Measurements from ENCODE around the gene CTXN1.

CTXN1 gene

DNA sequence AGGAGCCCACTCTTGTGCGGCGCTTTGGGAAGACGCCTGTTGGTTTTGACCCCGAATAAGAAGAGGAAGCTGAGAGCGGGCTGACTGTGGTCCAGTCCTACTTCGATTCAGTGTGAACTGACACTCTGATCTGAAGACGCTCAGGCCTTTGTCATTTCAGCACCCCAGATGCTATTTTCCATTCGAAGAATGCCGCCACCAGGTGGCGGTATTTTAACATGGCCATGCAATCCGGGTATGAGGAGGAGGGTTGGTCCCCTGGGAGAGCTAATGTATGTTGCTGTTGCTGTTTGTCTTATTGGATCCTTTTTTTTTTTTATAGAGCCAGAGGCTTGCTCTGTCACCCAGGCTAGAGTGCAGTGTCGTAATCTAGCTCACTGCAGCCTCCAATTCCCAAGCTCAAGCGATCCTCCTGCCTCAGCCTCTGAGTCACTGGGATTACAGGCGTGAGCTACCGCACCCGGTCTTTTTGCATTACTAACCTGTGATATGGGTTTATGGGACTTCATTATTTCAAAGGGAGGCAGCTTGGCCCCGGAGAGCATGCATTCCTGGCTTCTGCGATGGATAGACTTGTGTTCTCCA lies 18.3 kb upstream of the CTXN1 start:
- no peaks in the 10 kb centered on the region for H3K9me2 ChIP-seq (replicated peaks; ENCODE audit: control insufficient read depth, low read length)
- H3K4me1 ChIP-seq (ENCODE audit: control insufficient read depth, low read length): peaks cover 22% of the 10 kb centered on the region
- H3K27ac ChIP-seq (ENCODE audit: low read depth, low read length): peak overlapping the region; percentile 68
- peaks cover 52% of the 10 kb centered on the region for H3K79me2 ChIP-seq (ENCODE audit: control insufficient read depth, low read length)
- peak overlapping the region; percentile 98 for H3K4me3 ChIP-seq (ENCODE audit: low read length)
- H3K9me3 ChIP-seq (ENCODE audit: control insufficient read depth, insufficient read depth, low read length): no peaks in the 10 kb centered on the region
- H3F3A ChIP-seq (ENCODE audit: control insufficient read depth, insufficient read depth): no peaks in the 10 kb centered on the region; the same call in 1 of the 2 replicates
- TF ChIP-seq, protein P1, sequence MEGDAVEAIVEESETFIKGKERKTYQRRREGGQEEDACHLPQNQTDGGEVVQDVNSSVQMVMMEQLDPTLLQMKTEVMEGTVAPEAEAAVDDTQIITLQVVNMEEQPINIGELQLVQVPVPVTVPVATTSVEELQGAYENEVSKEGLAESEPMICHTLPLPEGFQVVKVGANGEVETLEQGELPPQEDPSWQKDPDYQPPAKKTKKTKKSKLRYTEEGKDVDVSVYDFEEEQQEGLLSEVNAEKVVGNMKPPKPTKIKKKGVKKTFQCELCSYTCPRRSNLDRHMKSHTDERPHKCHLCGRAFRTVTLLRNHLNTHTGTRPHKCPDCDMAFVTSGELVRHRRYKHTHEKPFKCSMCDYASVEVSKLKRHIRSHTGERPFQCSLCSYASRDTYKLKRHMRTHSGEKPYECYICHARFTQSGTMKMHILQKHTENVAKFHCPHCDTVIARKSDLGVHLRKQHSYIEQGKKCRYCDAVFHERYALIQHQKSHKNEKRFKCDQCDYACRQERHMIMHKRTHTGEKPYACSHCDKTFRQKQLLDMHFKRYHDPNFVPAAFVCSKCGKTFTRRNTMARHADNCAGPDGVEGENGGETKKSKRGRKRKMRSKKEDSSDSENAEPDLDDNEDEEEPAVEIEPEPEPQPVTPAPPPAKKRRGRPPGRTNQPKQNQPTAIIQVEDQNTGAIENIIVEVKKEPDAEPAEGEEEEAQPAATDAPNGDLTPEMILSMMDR (IDR thresholded peaks at IDR 0.05; ENCODE audit: low read depth, low read length, poor library complexity, severe bottlenecking): peak; percentile 95
- no peak for TF ChIP-seq EZH2phosphoT487 (IDR thresholded peaks at IDR 0.05; ENCODE audit: borderline replicate concordance, low read length)
- peaks cover 29% of the 10 kb centered on the region for H3K36me3 ChIP-seq (ENCODE audit: control insufficient read depth, low read length)
- peak overlapping the region; percentile 99 for H3K4me2 ChIP-seq (ENCODE audit: low read length)
- H4K20me1 ChIP-seq (ENCODE audit: control insufficient read depth, insufficient read depth, low read depth, low read length): peaks cover 4% of the 10 kb centered on the region; the same call in 1 of the 2 replicates
- no peaks in the 10 kb centered on the region for H3K27me3 ChIP-seq (ENCODE audit: control insufficient read depth, low read length)

DNA sequence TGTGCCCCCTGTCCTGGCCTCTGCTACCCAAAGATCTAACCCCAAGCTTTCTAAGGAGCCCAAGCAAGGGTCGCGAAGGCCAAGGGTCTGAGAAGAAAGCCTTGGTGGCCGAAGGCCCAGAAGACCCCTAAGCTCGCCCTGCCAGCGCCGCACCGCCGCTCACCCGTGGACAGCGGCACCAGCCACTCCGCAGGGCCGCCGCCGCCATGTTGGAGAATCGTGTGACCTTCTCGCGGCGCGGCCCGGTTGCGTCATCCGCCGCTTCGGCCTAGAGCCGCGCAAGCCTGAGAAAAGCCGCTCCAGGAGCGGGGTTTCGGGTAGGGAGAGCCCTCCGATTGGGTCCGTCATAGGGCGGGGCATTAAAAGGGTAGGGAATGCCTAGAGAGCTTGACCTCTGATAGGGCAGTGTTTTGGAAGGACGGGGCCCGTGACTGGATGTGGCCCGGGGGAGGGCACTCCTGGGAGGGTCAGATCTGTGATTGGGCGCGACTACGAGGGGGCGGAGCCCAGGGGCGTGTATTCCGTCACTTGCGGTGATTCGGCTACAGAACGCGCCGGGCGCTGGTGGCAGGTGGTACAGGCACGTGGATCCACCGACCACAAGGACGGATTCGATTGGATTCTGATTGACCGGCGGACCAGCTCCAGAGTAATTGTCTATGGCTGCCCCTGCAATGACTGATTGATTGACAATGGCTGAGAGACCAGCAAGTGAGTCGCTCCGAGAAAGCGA lies 17.7 kb upstream of the CTXN1 start, which contains the start of gene TIMM44:
TSS of gene TIMM44 (minus strand) at position 223 of the 733 bp plus-strand sequence. CDS start at position 208, 15 bp downstream.
- Histone ChIP-seq H3K9me2 (replicated peaks; ENCODE audit: control insufficient read depth, low read length) (no peaks in the 10 kb centered on the region), H3K79me2 (ENCODE audit: control insufficient read depth, low read length) (peaks cover 57% of the 10 kb centered on the region), H3K36me3 (ENCODE audit: control insufficient read depth, low read length) (peaks cover 33% of the 10 kb centered on the region), H3K4me2 (ENCODE audit: low read length) (peak within 1 kb of the TSS; percentile 99), H4K20me1 (ENCODE audit: control insufficient read depth, insufficient read depth, low read depth, low read length) (peaks cover 4% of the 10 kb centered on the region; the same call in 1 of the 2 replicates), H3K9me3 (ENCODE audit: control insufficient read depth, insufficient read depth, low read length) (no peaks in the 10 kb centered on the region), H3F3A (ENCODE audit: control insufficient read depth, insufficient read depth) (no peaks in the 10 kb centered on the region; the same call in 1 of the 2 replicates), H3K4me1 (ENCODE audit: control insufficient read depth, low read length) (peaks cover 22% of the 10 kb centered on the region), H3K27me3 (ENCODE audit: control insufficient read depth, low read length) (no peaks in the 10 kb centered on the region), H3K27ac (ENCODE audit: low read depth, low read length) (peak within 1 kb of the TSS; percentile 69), H3K4me3 (ENCODE audit: low read length) (peak within 1 kb of the TSS; percentile 98)
- TF ChIP-seq, protein P1 (IDR thresholded peaks at IDR 0.05; ENCODE audit: low read depth, low read length, poor library complexity, severe bottlenecking): no peak

DNA sequence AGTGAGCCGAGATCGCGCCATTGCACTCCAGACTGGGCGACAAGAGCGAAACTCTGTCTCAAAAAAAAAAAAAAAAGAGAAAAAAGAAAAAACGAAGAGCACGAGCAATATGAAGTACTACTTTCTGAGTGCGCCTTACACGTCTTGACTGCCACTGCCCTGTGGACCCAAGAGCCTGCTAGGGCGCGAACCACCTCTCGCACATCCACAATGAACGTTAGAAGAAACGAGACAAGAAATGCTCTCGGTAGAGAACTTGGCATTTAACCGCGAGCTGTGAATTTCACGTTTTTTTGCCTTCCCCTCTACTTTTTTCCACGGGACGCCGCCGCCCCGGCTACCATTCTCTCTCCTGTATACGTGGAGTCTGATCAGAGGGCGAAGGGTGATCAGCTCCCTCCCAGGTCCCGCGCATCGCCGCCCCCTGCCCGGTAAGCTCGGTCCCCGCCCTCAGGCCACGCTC lies 17.1 kb upstream of the CTXN1 start:
- Histone ChIP-seq H3F3A (ENCODE audit: control insufficient read depth, insufficient read depth) (no peaks in the 10 kb centered on the region; the same call in 1 of the 2 replicates), H3K36me3 (ENCODE audit: control insufficient read depth, low read length) (peaks cover 38% of the 10 kb centered on the region), H3K4me2 (ENCODE audit: low read length) (peak overlapping the region; percentile 76), H3K79me2 (ENCODE audit: control insufficient read depth, low read length) (peaks cover 60% of the 10 kb centered on the region), H3K9me2 (replicated peaks; ENCODE audit: control insufficient read depth, low read length) (no peaks in the 10 kb centered on the region), H3K27ac (ENCODE audit: low read depth, low read length) (peak overlapping the region; percentile 69), H3K9me3 (ENCODE audit: control insufficient read depth, insufficient read depth, low read length) (no peaks in the 10 kb centered on the region), H3K4me3 (ENCODE audit: low read length) (peak overlapping the region; percentile 98), H3K4me1 (ENCODE audit: control insufficient read depth, low read length) (peaks cover 22% of the 10 kb centered on the region), H3K27me3 (ENCODE audit: control insufficient read depth, low read length) (no peaks in the 10 kb centered on the region), H4K20me1 (ENCODE audit: control insufficient read depth, insufficient read depth, low read depth, low read length) (peaks cover 4% of the 10 kb centered on the region; the same call in 1 of the 2 replicates)
- TF ChIP-seq, protein P1 (IDR thresholded peaks at IDR 0.05; ENCODE audit: low read depth, low read length, poor library complexity, severe bottlenecking): no peak
- no peak for TF ChIP-seq EZH2phosphoT487 (IDR thresholded peaks at IDR 0.05; ENCODE audit: borderline replicate concordance, low read length)
